HEK293T (cell line): ENCODE results near the gene KDM3B.

Source experiments
- ARNT ChIP-seq: fragments of 450-650 bp; IDR thresholded peaks from 2 replicates; pipeline ENCODE4 v1.6.1; 2017; ENCODE audit warnings: mild to moderate bottlenecking
- BHLHE40 ChIP-seq: fragments of 450-650 bp; IDR thresholded peaks from 2 replicates; pipeline ENCODE4 v1.6.1; 2016; ENCODE audit warnings: mild to moderate bottlenecking, moderate library complexity, borderline replicate concordance
- CTBP1 ChIP-seq: fragments of 450-650 bp; IDR thresholded peaks from 2 replicates; pipeline ENCODE4 v1.6.1; 2016; ENCODE audit warnings: borderline replicate concordance
- FOXK2 ChIP-seq: fragments of 450-650 bp; IDR thresholded peaks from 2 replicates; pipeline ENCODE4 v1.6.1; 2016; ENCODE audit warnings: mild to moderate bottlenecking
- FOXM1 ChIP-seq: fragments of 450-650 bp; IDR thresholded peaks from 2 replicates; pipeline ENCODE4 v1.6.1; 2017; ENCODE audit warnings: mild to moderate bottlenecking, borderline replicate concordance
- HDGF ChIP-seq: fragments of 450-650 bp; IDR thresholded peaks from 2 replicates; pipeline ENCODE4 v1.6.1; 2017; ENCODE audit warnings: antibody characterized with exemption, borderline replicate concordance
- LEF1 ChIP-seq: fragments of 450-650 bp; IDR thresholded peaks from 2 replicates; pipeline ENCODE4 v1.6.1; 2017; ENCODE audit warnings: mild to moderate bottlenecking, borderline replicate concordance
- NFRKB ChIP-seq: fragments of 450-650 bp; IDR thresholded peaks from 2 replicates; pipeline ENCODE4 v1.6.1; 2016; ENCODE audit warnings: mild to moderate bottlenecking, moderate library complexity
- SP1 ChIP-seq: fragments of 450-650 bp; IDR thresholded peaks from 2 replicates; pipeline ENCODE4 v1.6.1; 2017
- SUZ12 ChIP-seq: fragments of 450-650 bp; IDR thresholded peaks from 2 replicates; pipeline ENCODE4 v1.6.1; 2016; ENCODE audit warnings: mild to moderate bottlenecking
- TARDBP ChIP-seq: fragments of 450-650 bp; IDR thresholded peaks from 2 replicates; pipeline ENCODE4 v1.6.1; 2016
- ZNF384 ChIP-seq: fragments of 450-650 bp; IDR thresholded peaks from 2 replicates; pipeline ENCODE4 v1.6.1; 2016

DNA sequence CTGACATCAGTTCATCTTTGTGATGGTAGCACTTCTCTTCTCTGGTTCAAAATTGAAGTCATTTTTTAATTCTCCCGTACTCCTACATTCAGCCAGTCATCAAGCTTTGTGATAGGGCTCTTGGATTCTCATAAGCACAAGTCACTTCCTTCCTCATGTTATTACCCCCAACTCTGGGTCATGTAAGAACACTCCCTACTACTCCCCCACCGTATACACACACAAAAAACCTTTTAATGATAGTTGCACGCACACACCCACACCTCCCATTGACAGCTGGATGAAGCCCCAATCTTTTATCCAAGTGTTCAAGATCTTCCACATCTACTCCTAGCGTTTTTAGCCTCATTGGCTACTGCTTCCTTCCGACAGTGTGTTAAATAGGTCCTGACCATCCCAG lies 16.8 kb downstream of the KDM3B start:
- TF ChIP-seq FOXM1 (no peak), ZNF384 (no peak), SUZ12 (no peak), FOXK2 (no peak), LEF1 (no peak), BHLHE40 (no peak), NFRKB (no peak), CTBP1 (no peak), SP1 (no peak), TARDBP (no peak), ARNT (no peak), HDGF (no peak)
